Liver (tissue), 9 donors: ENCODE data around the gene GARNL3. TPM values are rescaled to one million over a fixed set of nuclear protein-coding genes. Genes with fewer than 3 reads are reported as not detected.

ENCODE experiments used
- DNase-seq: peaks from one replicate; pipeline ENCODE4 v3.0.0-alpha.2; 2017; ENCODE audit warnings: low spot score
- H3K27ac ChIP-seq, 2 donors: one replicate each; pipeline ENCODE4 v1.7.0; 2013; ENCODE audit warnings: inconsistent platforms in 2 of 2, low read length in 2 of 2, control low read depth in 1 of 2, low read depth in 1 of 2, mild to moderate bottlenecking in 1 of 2
- H3K27me3 ChIP-seq, 4 donors: one replicate each; pipeline versions ENCODE4 v1.6.1 to v1.7.0; 2013; ENCODE audit warnings: low read length in 3 of 4, inconsistent platforms in 1 of 4, mild to moderate bottlenecking in 1 of 4, moderate library complexity in 1 of 4; ENCODE audit not compliant: control insufficient read depth in 4 of 4, insufficient read depth in 4 of 4
- H3K36me3 ChIP-seq, 4 donors: one replicate each; pipeline versions ENCODE4 v1.6.1 to v1.7.0; 2013; ENCODE audit warnings: low read length in 3 of 4, mild to moderate bottlenecking in 3 of 4, low read depth in 1 of 4, moderate library complexity in 1 of 4; ENCODE audit not compliant: control insufficient read depth in 4 of 4, insufficient read depth in 3 of 4
- H3K4me1 ChIP-seq, 4 donors: one replicate each; pipeline versions ENCODE4 v1.6.1 to v1.7.0; 2013; ENCODE audit warnings: low read length in 3 of 4, mild to moderate bottlenecking in 3 of 4, moderate library complexity in 1 of 4; ENCODE audit not compliant: control insufficient read depth in 4 of 4, insufficient read depth in 4 of 4
- H3K4me3 ChIP-seq, 3 donors: one replicate each; pipeline versions ENCODE4 v1.6.1 to v1.7.0; 2013; ENCODE audit warnings: low read length in 3 of 3, control low read depth in 1 of 3, low read depth in 1 of 3, mild to moderate bottlenecking in 1 of 3
- H3K9ac ChIP-seq, 2 donors: one replicate each; pipeline ENCODE4 v1.7.0; 2013; ENCODE audit warnings: low read length in 2 of 2, mild to moderate bottlenecking in 2 of 2, moderate library complexity in 2 of 2, control low read depth in 1 of 2, low read depth in 1 of 2
- H3K9me3 ChIP-seq, 4 donors: one replicate each; pipeline versions ENCODE4 v1.6.1 to v1.7.0; 2013; ENCODE audit warnings: low read length in 3 of 4; ENCODE audit not compliant: control insufficient read depth in 4 of 4
- ATF3 ChIP-seq: IDR thresholded peaks from 2 replicates; pipeline ENCODE4 v1.6.1; 2016; ENCODE audit warnings: antibody characterized with exemption
- CTCF ChIP-seq: fragments of 150-350 bp; IDR thresholded peaks from 2 replicates; pipeline ENCODE4 v1.5.1; 2017; ENCODE audit warnings: improper control_type of control experiment, low read depth, low read length; ENCODE audit not compliant: missing input control
- GABPA ChIP-seq, 2 donors: IDR thresholded peaks in 1 of 2; conservative IDR thresholded peaks in 1 of 2; 2 replicates each; pipeline ENCODE4 v1.6.1; 2016; ENCODE audit warnings: antibody characterized with exemption in 2 of 2, mild to moderate bottlenecking in 1 of 2, moderate library complexity in 1 of 2
- HNF4A ChIP-seq, 2 donors: conservative IDR thresholded peaks; 2 replicates each; pipeline ENCODE4 v1.6.1; 2016; ENCODE audit warnings: antibody characterized with exemption in 2 of 2, mild to moderate bottlenecking in 2 of 2
- JUND ChIP-seq, 2 donors: IDR thresholded peaks; 2 replicates each; pipeline ENCODE4 v1.6.1; 2016; ENCODE audit warnings: antibody characterized with exemption in 2 of 2
- RAD21 ChIP-seq, 2 donors: IDR thresholded peaks; 2 replicates each; pipeline ENCODE4 v1.6.1; 2016; ENCODE audit warnings: antibody characterized with exemption in 2 of 2, mild to moderate bottlenecking in 2 of 2
- SP1 ChIP-seq: IDR thresholded peaks from 2 replicates; pipeline ENCODE4 v1.6.1; 2018; ENCODE audit warnings: antibody characterized with exemption, mild to moderate bottlenecking
- YY1 ChIP-seq: IDR thresholded peaks from 2 replicates; pipeline ENCODE4 v1.6.1; 2016; ENCODE audit warnings: antibody characterized with exemption, mild to moderate bottlenecking
- WGBS: extraction: QIAGEN DNeasy Blood & Tissue Kit; methylation state at CpG from one replicate; pipeline ENCODE4 v1.1.7; 2013; 5-methylcytosine and 5-hydroxymethylcytosine counted together
- polyA plus RNA-seq, 2 donors: library from polyadenylated mRNA; stranded (reverse) in 1 of 2; unstranded in 1 of 2; fragments of 200-250 nt in 1 of 2; fragments of >200 nt in 1 of 2; fragmentation: Nextera tagmentation in 1 of 2; extraction: Ambion mirVana in 1 of 2; gene quantifications; one replicate each; pipeline versions ENCODE4 v1.2.1 to v1.2.3, GENCODE V29; 2013 to 2015
- total RNA-seq, 2 donors: library from RNA; depleted of rRNA; stranded (reverse); fragments of >200 nt; gene quantifications; one replicate each; pipeline ENCODE4 v1.2.3, GENCODE V29; 2014
- donor health status: healthy.
- donor health status: healthy.
- donor health status: healthy.
- donor health status: healthy.
- donor health status: healthy.

GARNL3 gene
- total and polyA plus RNA-seq, 4 donors: 0.89 to 6.7 (median 3.5) TPM

- Histone ChIP-seq H3K9ac (no peak overlapping the region), H3K27ac (no peak overlapping the region), H3K27me3 (no peaks in the 10 kb centered on the region), H3K4me3 (no peak overlapping the region), H3K4me1 (peaks cover 0 to 13% (median 4%) of the 10 kb centered on the region in 4 donors), H3K36me3 (no peaks in the 10 kb centered on the region), H3K9me3 (no peaks in the 10 kb centered on the region)
- TF ChIP-seq CTCF: no peak
- TF ChIP-seq ATF3: no peak
- TF ChIP-seq JUND (IDR thresholded peaks at IDR 0.05): no peak
- no peak for TF ChIP-seq SP1
- no peak for TF ChIP-seq GABPA (IDR thresholded peaks at IDR 0.05 in 1 of 2, conservative IDR thresholded peaks at IDR 0.05 in 1 of 2)
- TF ChIP-seq YY1: no peak
- no peak for DNase-seq
- 95% methylated on average over 3 of the region's 3 CpGs for WGBS
Measured at GRCh38 chr9:127283135-127283534, 18.6 kb downstream of the GARNL3 start.

- WGBS: 42% methylated on average over 2 of the region's 2 CpGs
- TF ChIP-seq CTCF: peak; percentile 14
- no peak for TF ChIP-seq GABPA (IDR thresholded peaks at IDR 0.05 in 1 of 2, conservative IDR thresholded peaks at IDR 0.05 in 1 of 2)
- peak; percentile 50 to 71 for TF ChIP-seq RAD21 (IDR thresholded peaks at IDR 0.05)
- H3K36me3 ChIP-seq: no peaks in the 10 kb centered on the region
- H3K27me3 ChIP-seq: no peaks in the 10 kb centered on the region
- no peak overlapping the region for H3K27ac ChIP-seq
- peaks cover 0 to 13% (median 4%) of the 10 kb centered on the region in 4 donors for H3K4me1 ChIP-seq
- H3K9ac ChIP-seq: no peak overlapping the region
- no peak overlapping the region for H3K4me3 ChIP-seq
- no peaks in the 10 kb centered on the region for H3K9me3 ChIP-seq
- DNase-seq: no peak
Measured at GRCh38 chr9:127283917-127284497, 19.4 kb downstream of the GARNL3 start.

GRCh38 chr9:127285965-127286364 lies 21.4 kb downstream of the GARNL3 start:
- Histone ChIP-seq H3K27me3 (no peaks in the 10 kb centered on the region), H3K4me3 (no peak overlapping the region), H3K9ac (no peak overlapping the region), H3K27ac (no peak overlapping the region), H3K4me1 (peaks cover 0 to 13% (median 4%) of the 10 kb centered on the region in 4 donors), H3K9me3 (no peaks in the 10 kb centered on the region), H3K36me3 (no peaks in the 10 kb centered on the region)
- DNase-seq: no peak
- TF ChIP-seq ATF3 (no peak), CTCF (no peak), HNF4A (conservative IDR thresholded peaks at IDR 0.05) (peak in 1 of 2 donors; percentile 16)
